GM18508 (cell line): ENCODE data around the gene KIFAP3.
"Not testable (repeated sequence)": the region's sequence is repeated elsewhere in the genome, so short reads cannot be mapped to it uniquely, and the experiment has no call there.

Source experiments
- ATAC-seq: cut with Tn5 transposase; IDR thresholded peaks from one replicate; pipeline ENCODE4 v1.9.1; 2021; ENCODE audit warnings: moderate number of reproducible peaks; ENCODE audit not compliant: insufficient read depth, unreplicated experiment

The KIFAP3 gene

DNA sequence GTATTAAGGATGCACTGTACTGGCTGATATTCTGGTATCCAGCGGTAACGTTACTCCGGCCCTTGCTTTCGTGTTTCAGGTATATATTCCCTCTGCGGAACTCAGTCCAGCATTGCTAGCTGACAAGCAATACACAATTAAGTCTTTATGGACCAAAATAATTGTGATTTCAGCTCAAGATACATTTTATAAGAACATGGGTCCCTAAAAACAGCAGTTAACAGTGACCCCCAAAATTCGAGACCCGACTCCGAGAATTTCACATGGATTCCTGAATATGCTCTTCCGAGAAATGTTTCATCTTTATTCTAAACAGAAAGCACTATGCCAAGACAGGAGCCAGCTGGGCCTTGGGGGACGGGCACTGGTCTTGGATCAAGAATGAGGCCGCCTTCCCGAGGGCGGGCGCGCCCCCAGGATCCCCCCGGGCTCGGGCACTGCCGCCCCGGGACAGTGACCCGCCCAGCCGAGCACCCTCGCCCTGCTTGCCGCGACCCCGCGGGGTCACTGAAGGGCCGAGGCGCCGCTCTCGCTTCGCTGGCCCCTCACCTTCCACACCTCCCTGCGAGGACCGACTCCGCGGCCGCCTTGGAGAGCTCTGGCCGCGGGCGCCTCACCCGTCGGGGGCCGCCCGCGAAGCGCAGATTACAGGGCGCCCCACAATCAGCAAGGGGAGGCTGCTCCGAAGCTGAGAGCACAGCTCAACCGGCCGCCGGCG lies 181.4 kb downstream of the KIFAP3 start:
- no peak for ATAC-seq

DNA sequence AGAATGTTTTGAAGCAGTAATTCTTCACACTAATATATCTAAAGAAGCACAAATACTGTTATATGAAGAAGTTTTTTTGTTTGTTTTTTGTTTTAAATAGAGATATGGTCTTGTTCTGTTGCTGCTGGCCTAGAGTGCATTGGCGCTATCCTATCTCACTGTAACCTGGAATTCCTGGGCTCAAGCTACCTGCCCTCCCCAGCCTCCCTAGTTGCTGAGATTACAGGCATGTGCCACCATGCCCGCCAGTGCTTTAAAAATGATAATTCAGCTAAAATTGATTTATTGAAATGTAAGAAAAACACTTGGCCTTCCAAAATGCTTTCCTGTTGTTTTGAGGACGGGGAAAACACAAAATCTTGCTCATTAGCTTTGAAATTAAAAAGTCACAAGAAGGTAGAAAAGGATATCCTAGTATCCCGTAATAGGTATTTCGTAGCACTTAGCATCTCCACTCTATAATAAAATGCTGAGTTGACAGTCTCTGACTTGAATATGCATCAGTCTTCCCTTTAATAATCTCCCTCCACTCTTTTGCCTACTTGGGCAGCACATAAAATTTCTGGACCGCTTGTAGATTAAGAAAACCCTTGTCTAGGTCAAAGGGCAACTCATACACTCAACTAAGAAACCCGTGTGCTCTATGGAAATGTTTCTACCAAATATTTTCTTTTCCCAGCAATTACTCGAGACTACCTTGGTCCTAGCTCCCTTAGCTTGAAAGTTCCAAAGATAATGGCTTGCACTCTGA lies 182.1 kb downstream of the KIFAP3 start:
- no peak for ATAC-seq

DNA sequence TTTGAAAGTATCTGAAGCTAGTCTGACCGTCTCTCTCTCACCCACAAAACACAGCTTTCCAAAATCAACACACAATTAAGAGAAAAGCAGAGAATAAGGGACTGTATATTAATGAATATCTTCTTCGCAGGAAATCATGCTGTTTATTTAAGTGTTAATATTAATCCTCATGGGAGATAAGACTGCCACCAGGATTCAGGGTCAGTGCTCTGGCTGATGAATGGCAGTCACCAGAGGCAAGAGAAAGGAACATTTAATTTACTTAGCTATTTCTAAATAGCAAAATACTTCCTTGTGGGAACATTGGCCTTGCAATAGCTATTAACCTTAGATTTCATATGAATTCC lies 183.0 kb downstream of the KIFAP3 start:
- ATAC-seq = no peak

DNA sequence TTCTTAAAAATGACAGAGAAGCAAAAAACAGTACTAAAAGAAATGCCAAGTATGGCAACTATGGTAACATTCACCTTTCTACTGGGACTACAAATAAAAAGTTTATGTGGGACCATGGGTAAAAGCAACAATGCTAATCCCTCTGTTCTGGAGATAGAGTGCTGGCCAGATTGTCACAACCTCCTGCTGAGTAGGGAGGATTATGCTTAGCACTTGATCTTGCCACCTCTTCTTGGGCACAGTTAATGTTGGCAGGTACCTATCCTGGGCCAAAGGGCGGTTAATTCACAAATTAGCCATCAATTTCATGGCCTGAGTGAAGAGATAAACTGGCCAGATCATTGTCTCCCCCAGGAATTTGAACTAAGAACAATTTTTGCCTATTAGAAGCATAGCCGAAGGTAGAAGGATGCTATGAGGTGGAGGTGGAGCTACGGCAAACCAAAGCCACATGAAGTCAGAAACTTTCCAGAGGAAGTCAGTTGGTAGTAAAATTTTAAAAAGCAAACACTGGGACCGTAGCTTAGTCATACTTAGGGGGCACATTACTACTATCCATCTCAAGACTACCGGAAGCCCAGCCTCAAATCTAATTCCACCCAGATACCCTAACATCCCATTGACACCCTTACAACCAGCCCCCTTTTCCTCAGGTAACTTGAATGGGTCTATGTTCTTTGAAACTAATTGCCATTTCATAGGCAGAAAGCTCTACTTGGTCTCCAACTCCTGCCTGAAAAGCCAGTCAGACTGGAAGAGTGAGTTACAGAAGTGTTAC lies 183.5 kb downstream of the KIFAP3 start:
- peak; percentile 28 for ATAC-seq

DNA sequence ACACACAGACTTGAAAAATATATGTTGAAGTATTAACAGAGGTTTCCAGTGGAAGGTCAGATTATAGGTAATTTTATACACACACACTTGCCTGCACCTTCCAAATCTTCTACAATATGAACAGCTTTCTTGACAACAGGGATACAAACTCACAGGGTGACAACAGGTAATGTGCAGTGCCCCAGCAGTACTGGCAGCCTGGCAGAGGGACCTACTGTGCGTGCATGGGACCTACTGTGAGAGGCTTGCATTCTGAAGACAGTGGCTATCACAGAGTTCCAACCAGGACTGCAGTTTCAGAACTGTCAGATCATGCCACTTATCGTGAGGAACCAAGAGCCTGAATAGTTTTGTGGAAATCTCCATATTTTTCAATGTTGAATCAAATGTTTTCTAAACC lies 184.6 kb downstream of the KIFAP3 start:
- no peak for ATAC-seq

DNA sequence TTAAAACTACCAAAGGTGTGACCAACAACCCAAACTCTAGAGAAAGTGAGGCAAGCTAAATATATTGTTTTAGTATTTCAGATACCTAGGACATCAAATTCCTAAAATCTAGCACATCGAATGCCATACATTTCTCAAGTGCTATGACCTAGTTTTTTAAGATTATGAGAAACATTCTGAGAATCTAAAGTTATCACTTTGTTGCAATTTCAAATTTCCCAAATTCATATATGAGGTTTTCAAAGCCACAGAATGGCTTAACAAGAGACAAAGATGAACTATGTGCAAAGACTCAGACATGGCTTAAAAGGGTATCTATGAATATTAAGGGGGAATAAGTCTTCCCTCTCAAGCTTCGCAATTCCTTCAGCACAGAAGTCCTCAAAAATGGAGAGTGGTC lies 187.6 kb downstream of the KIFAP3 start:
- no peak for ATAC-seq

DNA sequence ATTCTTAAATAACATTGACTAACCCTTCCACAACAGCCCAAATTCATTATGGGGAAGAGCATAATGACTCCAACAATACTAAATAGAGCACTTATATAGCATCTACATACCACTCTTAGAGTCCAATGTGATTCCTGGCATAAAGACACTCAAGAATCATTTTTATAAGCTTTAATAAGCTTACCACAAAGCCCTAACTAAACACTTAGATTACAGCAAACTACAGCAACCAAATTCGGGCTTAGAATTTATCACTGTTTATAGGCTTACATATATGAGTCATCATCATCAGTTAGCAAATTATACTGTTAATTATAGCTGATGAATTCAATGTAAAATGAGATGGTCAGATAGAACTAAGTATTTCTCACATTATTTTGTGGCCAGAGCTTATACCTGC lies 188.1 kb downstream of the KIFAP3 start:
- no peak for ATAC-seq

DNA sequence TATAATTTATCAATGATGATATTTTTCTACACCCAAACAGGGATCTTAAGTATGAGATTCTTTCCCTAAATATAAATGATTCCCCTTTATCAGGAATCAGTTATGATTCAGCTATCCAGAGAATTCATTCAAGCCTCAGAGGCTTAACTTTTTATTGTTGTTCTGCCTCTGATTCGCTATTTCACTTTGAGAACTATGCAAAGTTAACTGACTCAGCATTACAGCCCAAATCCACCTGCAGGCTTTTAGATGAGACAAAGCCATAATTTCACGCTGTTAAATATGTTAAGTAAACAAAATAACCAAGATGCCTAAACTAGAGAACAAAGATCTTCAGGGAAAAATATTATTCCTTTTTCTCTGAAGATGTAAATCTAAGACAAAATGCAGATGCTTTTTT lies 189.3 kb downstream of the KIFAP3 start:
- no peak for ATAC-seq

DNA sequence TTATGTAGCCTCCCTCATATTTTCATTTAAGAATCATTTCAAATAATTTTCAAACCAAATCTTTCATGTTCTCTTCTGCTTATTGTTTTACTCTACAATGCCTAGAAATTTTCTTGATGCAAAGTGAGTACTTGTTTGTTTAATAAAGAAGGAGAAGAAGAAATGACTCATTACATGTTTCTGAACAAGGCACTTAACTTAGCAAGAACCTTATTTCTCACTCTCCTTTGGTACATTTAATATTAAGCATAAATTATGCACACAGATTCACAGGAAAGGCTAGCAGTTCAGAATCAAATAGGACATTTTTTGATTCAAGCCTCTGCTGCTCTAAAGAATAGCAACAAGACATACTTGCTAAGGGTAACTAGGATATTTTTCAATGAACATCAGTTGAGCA lies 189.9 kb downstream of the KIFAP3 start:
- no peak for ATAC-seq

DNA sequence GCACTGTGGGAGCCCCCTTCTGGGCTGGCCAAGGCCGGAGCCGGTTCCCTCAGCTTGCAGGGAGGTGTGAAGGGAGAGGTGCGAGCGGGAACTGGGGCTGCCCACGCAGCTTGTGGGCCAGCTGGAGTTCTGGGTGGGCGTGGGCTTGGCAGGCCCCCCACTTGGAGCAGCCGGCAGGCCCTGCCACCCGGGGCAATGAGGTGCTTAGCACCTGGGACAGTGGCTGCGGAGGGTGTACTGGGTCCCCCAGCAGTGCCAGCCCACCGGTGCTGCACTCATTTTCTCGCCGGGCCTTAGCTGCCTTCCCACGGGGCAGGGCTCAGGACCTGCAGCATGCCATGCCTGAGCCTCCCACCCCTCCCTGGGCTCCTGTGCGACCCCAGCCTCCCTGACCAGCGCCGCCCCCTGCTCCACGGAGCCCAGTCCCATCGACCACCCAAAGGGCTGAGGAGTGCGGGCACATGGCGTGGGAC lies 192.4 kb downstream of the KIFAP3 start:
- no peak for ATAC-seq

DNA sequence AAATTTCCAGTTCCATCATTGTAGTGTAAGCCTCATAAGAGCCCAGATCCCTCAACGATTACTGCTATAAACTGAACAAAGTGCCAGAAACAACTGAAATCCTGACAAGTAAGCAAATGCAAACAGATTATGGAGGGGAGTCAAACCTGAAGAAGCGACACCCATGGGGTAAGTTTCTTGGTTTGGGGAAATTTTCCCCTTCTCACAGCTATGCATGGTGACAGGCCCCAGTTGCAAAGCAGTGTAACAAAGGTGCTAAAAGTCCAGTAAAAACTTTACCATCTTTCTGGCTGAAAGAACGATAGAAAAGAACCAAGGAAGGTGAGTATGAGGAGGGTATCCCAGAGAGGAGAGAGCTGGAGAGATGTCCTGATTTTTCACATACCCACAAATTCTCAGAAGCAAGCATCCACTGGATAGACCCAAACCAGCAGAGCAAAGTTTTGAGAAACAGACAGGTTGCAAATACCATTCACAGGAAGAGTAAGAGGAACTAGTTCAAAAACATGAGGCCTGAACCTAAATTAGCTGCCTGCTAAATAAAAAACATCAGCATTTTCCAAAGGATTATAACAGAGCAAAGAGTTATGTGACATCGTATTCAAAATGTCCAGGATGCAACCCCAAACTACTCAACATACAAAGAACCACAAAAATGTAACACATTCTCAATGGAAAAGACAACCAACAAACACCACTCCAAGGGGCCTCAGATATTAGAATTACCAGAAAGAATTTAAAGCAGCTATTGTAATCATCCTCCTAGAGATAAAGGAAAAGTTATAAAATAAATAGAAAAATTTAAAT lies 195.3 kb downstream of the KIFAP3 start:
- ATAC-seq = no peak

DNA sequence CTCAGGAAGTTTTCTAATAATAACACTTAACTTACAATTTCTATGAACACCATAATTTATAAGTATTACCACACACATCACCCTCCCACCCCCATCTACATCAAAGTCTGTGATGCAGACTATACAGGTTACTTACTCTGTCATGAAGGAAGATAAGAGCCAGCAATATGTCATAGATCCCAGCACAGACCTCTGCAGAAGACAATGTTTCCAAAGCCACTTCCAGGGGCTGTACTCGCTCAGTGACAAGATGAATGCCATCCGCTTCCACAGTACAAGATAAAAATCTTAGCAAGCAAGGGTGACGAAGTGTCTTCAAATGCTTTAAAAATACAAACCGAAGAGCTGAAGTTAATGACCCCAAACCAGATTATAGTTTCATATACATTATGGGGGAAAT lies 196.0 kb downstream of the KIFAP3 start:
- ATAC-seq = no peak

DNA sequence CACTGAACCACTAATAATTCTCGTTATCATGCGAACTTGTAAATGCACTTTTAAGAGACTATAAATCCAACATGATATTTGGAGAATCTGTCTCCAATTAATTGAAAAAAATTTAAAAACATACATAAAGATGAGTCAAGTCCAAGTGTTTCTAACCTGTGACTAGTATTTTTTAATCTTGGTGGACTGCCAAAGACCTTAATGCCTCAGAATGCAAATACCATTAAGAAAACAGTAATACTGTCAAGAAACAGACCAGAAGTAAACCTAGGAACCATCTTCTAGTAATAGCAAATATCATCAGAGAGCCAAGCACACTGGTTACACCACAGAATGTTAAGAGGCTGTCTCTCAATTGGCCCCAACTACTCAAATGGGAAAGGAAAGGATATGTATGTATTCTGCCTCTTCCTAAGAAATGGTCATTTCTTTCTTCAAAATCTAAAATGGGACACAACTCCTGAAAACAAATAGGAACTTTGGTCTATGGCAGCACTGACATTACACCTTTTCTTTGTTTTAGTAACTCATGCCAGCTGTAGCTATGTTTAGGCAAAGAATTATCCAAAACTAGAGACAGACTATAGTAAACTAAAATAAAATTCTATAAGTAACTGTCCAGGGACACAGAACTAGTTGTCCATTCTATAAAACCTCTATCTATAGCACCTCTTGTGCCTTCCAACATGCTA lies 196.5 kb downstream of the KIFAP3 start:
- ATAC-seq = no peak

DNA sequence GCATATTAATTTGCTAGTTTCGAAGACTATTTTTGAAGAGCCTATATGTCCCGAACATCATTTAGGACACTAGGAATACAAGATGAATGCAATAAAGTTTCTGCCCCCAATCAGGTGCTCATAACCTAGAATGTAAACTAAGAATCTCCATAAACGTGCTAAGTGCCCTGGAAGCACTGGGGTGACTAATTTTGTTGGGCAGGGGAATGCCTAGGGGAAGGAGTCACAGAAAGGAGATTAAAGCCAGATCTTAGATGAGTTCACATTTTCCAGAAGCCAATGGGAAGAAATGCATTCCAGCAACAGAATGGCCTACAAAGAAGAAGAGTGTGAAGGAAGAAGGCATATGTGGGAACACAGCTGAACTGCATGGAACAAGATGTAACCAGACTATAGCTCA lies 200.3 kb downstream of the KIFAP3 start:
- no peak for ATAC-seq

DNA sequence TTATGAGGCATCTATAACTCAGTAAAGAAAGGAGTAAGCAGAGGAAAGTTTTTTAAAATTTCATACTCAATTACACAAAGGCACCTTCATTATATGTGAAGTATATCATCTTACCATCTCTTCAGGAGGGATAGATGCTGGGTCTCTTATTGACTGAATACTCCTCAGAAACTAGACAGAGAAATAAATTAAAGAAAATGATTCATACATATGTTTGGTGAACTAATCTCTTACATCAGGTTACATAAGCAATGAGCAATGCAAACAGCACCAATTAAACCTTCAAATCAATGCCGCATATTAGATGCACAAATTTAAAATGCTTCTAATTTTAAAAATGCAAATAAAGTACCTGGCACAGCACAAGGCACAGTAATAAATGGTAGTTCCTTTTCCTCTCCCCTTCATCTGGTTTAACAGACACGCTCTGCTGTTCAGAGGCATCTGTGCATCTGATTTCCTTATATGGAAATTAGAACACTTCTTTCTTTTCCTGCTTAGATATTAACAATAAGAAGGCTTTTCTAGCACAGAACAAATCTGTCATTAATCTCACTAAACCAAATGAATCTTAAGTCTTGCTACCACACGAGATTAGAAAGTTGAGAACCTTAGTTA lies 200.8 kb downstream of the KIFAP3 start:
- no peak for ATAC-seq

DNA sequence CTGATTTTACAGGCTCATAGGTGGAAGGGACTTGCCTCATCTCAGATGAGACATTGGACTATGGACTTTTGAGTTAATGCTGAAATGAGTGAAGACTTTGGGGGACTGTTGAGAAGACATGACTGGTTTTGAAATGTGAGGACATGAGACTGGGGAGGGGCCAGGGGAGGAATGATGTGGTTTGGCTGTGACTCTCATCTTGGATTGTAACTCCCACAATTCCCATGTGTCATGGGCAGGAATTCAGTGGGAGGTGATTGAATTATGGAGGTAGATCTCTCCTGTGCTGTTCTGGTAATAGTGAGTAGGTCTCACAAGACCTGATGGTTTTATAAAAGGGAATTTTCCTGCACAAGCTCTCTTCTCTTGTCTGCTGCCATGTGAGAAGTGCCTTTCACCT lies 201.6 kb downstream of the KIFAP3 start:
- ATAC-seq = no peak

DNA sequence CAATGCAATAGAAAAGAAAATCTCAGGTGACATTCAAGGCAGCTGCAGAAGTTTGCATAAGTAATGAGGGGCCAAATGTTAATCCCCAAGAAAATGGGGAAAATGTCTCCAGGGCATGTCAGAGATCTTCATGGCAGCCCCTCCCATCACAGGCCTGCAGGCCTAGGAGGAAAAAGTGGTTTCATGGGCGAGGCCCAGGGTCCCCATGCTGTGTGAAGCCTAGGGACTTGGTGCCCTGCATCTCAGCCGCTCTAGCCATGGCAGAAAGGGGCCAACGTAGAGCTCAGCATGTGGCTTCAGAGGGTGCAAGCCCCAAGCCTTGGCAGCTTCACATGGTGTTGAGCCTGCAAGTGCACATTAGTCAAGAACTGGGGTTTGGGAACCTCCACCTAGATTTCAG lies 202.5 kb downstream of the KIFAP3 start:
- not testable (repeated sequence) for ATAC-seq
